ENCODE results near the gene NAGPA.
"Not testable (repeated sequence)": the region's sequence is repeated elsewhere in the genome, so short reads cannot be mapped to it uniquely, and the experiment has no call there.

NAGPA gene

DNA sequence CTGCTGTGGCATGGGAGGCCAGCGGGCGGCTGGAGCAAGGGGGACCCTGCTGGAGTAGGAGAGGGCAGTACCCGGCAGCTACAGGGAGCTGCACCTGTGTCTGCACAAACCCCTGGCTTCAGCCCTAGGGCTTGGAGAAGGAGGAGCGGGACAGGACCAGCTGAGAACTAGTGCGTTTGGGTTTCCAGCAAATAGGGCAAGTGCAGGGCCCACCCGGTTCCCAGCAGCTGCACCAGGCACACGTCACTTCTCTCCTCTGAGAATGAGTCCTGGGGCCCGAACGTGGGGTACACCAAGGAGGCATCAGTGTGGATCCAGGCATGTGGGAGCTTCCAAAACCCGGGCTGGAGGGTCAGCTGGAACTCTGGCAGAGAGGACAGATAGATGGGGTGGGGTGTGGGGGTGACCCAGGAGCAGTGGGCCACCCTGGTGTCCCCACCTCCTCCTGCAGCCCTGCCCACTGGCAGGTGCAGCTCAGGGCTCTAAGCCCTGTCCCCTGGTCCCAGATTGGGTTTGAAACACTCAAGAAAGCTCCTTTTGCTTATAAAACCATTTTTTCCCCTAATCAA is 26.4 kb upstream of the NAGPA start:
- DNase-seq (ENCODE audit: low read depth) = no peak

DNA sequence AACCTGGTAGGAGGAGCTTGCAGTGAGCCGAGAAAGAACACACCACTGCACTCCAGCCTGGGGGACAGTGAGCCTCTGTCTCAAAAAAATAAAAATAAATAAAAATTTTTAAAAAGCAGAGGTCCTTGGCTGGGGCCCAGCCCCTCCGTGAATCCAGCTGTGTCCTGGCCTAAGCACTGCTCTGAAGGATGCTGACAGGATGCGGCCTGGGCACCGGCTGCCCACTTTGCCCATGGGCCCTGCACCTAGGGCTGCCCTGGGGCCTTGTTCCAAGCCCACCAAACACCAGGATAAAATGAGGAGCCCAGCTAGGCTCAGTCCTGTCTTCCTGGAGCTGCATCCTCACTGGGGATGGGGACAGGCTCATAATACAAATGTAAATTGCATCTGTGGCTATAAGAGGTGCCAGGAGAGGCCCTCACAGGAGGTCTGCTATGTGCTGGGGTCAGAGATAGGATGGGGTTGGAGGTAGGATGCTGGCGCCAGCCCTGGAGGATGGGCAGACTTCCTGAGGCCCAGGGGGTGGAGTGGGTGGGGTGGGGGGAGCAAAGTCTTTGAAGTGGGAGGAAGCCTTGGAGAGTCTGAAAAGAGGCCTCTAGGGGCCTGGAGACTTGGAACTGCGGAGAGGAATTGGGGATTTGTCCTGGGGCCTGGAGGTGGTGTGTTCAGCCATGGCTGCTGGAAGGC is 25.8 kb upstream of the NAGPA start:
- no peak for DNase-seq (ENCODE audit: low read depth)

DNA sequence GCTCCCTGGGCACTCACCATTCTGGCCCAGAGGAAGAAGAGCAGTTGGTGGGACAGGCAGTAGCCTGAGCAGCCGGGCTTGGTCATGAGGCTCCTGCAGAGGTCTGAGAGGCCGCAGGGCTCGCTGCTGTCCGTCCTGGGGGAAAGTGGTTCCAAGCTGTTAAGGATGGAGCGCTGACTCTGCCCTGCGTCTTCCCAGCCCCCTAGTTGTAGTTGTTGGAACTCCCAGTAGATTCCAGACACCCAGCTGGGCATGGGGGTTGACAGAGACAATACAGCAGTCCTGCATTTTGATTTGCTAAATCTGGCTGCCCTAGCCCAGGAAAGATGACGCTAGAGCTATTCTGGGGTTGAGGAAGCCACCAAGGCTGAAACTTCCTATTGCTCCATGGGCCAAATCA is 24.7 kb upstream of the NAGPA start:
- no peak for DNase-seq (ENCODE audit: low read depth)

DNA sequence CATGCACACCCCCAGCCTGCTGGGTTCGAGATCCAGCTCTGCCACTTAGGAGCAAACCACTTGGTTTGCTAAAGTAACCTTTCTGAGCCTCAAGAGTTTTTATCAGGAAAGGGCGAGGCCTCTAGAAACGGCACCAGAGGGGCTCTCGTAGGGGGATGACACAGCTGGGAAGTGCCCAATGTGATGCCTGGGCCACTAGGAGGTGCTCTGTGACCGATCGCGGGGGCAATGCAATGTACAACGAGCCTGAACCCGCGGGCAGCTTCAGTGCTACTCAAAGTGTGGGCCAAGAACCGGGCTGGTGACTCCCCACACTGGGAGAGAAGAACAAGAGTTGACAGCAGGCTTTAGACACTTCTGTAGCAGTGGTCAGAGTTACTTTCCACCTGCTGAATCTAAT is 22.6 kb upstream of the NAGPA start:
- no peak for DNase-seq (ENCODE audit: low read depth)

DNA sequence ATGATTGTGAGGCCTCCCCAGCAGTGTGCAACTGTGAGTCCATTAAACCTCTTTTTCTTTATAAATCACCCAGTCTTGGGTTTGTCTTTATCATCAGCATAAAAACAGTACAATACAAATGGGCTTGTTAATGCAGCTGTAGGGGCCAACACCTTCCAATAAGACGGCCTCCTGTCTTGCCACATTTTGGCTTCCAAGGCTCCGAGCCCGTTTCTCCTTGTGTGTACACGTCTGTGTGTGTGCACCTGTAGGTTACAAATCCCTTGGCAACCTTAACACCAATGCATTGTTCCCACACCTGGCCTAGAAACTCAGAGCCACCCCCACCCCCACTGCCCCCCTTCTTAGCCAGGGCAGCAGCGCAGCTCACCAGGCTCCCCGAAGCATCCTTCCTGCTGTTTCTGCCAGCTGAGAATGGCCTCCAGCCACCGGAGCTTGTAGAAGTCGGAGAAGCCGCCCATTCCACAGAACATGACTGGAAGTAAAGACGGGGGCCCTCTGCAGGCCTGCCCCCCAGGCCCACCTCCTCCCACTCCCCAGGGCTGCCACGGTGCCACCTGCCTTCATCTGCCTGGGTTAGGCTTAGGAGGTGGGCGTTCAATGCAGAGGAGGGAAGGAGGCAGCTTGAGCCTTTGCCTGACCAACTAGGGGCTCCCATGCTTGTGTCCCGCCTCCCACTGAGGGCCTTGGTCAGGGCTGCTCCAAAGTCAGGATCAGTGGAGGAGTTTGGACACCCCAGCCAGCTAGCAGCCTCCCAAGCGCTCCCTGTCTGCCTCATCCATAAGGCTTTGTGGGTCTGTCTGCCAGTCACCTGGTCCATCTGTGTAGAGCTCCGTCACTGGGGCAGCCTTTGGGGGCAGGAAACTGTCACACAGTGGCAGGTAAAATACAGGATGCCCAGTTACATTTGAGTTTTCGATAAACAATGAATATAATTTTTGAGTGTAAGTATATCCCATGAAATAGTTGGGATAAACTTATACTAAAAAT is 21.4 kb upstream of the NAGPA start:
- DNase-seq (ENCODE audit: low read depth) = no peak

DNA sequence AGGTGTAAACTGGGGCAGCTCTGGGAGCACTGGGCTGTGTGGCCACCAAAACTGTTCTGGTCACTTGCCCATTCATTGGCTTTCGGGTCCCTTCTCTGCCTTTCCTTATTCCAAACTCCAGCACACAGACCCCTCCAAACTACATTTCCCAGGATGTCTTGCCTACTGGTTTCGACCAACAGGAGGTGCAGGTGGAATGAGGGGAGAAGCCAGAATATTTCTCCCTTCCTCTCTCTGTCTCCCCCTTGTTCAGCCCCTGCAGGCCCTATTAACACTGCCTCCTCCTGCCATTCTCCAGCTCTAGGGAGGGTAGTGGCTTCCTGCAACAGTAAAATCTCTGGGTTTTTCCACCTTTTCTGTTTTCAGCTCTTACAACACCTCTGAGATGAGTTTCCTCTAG is 13.2 kb upstream of the NAGPA start:
- DNase-seq (ENCODE audit: low read depth) = no peak

DNA sequence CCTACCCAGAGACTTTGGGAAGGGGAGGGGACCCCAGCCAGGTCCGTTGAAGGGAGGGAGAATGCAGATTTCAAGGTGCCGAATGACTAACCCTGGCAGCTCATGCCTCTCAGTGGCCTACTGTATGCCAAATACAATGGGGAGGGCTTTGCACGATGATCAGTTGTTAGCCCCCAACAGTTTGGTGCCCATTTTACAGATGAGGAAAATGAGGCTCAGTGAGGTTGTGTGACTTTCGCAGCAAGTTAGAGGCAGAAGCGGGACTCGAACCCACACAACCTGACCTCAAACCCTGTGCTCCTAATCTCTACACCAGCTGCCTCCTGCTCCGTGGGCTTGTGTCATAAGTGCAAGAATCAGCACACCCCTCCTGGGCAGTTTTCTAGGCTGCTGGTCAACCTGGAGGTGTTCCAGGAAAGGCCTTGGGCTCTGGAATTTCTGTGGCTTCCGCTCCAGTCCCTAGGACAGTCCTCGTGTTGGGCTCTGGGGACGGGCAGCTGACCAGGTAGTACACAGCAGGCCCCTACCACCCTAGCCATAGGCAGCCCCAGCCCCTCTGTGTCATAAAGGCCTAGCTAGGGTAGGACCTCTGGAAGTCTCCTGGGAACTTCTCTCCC is 11.9 kb upstream of the NAGPA start:
- no peak for DNase-seq (ENCODE audit: low read depth)

DNA sequence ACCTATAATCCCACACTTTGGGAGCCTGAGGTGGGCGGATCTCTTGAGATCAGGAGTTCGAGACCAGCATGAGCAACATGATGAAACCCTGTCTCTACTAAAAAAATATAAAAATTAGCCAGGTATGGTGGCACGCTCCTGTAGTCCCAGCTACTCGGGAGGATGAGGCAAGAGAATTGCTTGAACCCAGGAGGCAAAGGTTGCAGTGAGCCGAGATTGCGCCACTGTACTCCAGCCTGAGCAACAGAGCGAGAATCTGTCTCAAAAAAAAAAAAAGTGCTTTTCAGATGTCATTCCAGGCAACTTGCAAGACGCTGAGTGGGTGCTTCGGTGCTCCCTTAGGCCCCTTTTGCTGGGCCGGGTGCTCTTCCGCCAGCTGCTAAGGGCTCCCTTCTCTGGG is 10.8 kb upstream of the NAGPA start:
- not testable (repeated sequence) for DNase-seq (ENCODE audit: low read depth)

DNA sequence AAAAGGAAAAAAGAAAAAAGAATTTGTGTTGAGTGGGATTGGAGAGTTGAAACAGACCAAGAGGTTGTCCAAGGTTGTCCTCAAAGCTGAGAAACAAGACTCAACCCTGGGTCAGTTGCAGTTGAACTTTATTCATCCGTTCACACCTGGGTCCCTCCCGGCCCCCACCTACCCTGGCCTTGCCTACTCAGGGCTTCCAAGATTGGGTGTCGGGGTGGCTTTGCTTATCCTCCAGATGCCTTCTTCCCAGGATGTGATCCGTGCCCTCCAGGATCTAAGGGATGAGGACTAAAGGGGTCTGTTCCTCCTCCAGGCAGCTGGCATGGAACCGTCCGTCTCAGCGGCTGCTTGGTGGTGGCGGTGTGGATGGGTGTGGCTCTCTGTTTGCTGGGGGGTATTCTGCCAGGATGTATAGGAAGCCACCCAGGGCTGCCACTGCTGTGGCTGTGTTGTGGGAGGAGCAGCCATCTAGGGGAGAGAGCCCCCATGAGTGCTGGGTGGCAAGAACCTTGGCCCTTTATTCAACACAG is 10.3 kb upstream of the NAGPA start:
- no peak for DNase-seq (ENCODE audit: low read depth)

DNA sequence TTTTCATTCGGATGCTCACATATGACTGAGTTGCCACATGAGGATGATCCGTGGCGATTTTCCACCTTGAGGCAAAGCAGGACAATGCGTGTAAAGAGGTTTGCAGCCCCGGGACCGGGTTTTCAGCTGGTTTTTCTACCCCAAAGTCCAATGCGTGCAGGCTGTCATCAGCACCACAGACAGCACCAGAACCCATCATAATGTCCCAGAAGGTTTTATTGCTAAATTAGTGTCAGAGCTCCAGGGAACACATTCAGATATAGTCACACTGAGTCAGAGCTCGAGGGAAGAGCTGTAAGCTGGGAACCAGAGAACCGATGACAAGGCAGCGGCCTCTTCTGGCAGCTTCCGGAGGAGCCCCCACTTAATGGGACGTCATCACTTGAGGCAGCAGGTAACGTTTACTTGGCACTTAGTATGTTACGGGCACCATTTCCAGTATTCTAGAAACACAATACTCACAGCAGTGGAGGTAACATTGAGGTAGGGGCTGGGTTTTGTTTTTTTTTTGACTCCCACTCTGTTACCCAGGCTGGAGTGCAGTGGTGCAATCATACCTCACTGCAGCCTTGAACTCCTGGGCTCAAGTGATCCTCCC is 8.9 kb upstream of the NAGPA start:
- DNase-seq (ENCODE audit: low read depth) = no peak

DNA sequence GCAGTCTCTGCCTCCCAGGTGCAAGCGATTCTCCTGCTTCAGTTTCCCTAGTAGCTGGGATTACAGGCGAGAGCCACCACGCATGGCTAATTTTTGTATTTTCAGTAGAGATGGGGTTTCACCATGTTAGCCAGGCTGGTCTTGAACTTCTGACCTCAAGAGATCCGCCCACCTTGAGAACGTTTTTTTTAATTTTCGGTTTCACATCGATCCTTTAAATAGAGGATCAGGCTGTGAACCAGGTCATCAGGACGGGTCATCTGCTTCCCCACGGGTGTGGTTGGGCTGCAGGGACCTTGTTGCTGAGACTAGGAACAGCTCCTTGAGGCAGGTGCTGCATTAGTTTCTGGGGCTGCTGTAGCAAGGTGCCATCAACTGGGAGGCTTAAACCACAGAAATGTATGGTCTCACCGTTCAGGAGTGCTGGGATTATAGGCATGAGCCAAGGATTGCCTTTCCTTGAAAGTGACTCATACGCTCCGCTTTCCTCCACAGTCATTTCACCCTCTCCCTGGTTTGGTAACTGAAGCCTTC is 7.9 kb upstream of the NAGPA start:
- DNase-seq (ENCODE audit: low read depth) = peak; percentile 60

DNA sequence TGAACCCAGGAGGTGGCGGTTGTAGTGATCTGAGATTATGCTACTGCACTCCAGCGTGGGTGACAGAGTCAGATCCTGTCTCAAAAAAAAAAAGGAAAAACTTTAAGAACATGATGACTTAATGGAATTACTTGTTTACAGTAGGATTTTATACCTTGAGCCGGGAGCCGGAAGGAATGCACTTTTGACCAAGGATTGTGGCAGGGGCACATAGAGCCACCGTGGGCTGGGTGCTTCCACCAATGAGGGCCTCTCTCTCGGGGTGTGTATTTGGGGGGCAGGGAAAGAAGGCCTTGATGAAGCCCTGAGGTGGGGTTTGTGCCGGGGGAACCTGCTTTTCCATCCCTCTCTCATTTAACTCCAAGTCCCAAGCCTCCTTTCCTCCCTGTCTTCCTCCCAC is 6.7 kb upstream of the NAGPA start:
- no peak for DNase-seq (ENCODE audit: low read depth)

DNA sequence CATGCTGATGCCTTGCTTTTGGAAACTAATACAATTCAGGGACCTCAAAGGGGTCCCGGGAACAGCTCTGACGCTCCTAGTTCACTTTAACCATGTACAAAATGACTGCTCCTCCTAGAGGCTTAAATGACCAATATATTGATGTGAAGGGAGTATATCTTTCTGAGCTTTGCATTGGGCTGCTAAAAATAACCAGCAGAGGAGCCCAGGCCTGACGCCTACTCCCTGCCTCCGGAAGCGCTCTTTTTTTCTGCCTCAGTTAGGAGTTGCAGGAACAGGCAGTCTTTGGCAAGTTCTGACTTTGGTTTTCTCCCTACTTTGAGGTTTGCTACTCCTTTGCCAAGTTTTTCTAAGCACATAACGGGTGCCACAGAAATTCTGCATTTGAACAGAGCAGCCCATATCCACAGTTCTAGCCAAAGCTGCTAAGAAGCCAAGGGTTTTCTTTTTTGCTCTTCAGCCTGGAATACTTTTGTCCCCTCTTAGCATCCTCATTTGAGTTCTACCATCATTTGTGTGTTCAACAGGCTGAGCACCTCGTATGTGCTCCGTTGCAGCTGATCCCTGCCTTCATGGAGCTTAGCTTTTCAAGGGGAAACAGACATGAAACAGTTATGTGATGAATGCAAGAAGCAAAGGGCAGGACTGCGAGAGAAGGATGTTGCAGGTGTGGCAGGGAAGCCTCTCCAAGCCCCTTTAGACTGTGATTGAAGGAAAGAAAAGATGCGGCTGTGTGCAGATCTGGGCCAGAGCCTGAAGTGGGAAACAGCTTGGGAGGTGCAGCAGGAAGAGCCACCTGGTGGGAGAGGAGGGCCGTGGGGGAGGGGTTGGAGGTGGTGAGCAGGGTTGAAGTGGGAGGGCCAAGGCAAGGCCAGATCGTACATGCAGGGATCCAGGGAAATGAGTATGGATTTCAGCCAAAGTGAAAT is 2.8 kb upstream of the NAGPA start:
- DNase-seq (ENCODE audit: low read depth) = no peak

DNA sequence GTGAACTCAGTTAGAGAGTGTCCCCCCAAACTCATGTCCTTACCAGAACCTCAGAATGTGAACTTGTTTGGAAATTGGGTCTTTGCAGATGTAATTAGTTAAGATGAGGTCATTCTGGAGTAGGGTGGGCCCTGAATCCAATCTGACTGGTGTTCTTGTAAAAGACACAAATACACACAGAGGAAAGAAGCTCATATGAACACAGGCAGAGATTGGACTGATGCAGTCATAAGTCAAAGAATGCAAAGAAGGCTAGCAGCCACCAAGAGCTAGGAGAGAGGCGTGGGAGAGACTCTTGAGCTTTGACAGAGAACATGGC is 2.1 kb upstream of the NAGPA start:
- DNase-seq (ENCODE audit: low read depth) = no peak

DNA sequence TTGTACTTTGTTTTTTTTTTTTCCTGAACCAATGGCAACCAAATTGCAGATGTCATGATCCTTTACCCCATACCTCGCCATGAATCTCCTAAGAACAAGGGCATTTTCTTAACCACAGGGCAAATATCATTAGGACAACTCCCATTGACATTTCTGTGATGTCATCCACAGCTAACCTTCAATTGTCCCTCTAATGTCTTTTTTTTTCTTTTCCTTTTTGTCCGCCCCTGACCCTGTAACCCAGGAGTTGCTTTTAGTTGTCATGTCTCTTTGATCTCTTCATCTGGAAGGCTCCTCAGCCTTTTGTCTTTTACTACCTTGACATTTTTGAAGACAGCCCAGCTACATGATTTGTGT is 410 bp upstream of the NAGPA start:
- no peak for DNase-seq (ENCODE audit: low read depth)

DNA sequence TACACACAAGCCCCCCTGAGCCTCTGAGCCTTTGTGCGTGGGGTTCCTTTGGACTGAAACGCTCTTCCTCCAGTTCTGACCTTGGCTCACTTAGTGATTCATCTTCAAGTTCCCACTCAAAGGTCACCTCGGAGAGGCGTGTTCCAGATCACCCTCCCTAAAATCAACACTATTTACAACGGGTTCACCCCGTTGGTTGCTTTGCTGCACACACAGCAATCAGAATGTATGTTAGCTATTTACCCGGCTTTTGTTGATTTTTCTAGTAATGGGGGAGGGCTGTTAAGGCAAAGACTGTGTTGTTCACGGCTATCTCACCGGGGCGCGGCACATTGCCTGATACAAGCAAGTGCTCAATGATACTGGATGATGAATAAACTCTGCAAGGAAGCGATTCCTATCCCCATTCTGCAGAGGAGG is 977 bp downstream of the NAGPA start:
- no peak for DNase-seq (ENCODE audit: low read depth)

DNA sequence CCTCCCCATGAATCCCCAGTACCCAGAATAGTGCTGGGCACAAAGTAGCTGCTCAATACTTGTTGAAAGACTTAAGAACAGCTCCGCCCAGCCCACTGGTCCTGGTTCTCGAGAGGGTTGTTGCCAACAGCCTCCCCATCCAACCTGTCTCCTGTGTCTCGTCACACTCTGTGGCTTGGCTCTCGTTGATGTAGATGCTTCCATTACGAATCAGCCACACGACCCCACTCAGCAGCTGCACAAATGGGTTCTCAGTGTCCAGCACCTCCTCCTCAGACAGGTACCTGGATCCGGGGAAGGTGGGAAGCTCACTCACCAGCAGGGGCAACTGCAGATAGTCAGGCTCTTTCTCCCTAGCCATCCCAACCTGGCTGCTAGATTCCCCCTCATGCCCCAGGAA is 2.1 kb downstream of the NAGPA start:
- no peak for DNase-seq (ENCODE audit: low read depth)

DNA sequence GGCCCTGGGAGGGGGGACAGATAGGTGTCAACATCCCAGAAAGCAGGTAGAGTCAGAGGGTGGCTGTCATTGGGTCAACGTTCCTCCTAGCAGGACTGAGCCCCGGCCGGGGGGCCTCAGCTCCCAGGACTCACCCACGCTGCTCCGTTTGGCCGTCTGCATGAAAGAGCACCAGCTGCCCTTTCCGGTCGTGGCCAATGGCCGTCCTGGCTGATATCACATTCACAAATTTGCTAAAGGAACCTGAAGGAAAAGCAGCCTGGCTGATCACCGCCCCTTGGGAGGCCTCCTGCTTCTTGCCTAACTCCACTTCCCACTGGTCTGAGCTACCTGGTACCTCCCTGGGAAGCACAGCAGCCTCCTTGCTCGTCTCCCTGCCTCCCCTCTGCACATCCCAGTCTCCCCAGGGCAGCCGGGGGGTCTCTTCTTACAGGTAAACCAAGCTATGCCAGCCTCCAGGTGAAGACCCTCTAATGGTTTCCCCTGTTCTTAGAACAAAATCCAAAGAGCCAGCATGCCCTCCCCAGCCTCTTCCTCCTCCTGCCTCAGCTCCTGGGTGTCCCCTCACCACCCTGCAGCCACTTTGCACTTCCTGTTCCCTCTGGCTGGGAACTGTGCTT is 3.4 kb downstream of the NAGPA start:
- DNase-seq (ENCODE audit: low read depth) = no peak

DNA sequence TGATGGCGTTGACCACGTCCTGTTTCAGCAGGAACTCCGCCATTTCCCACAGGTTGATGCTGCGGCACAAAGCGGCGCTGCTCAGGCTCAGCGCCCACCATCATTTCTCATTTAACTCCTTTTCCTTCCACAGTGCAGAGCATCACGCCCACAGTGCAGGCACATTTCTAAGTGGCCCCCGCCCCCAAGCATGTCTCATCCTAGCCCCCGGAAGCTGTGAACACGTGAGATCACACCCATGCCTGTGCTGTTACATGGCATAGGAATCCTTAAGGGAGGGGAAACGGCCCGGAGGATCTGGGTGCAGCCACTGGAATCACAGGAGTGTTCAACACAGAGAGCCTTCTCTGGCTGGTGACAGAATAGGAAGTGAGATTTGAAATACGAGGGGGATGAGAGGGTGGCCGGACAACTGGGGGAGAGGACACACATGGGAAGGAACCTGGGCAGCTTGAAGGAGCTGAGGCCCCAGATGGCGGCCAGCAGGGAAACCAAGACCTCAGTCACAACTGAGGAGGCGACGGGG is 4.7 kb downstream of the NAGPA start:
- no peak for DNase-seq (ENCODE audit: low read depth)

DNA sequence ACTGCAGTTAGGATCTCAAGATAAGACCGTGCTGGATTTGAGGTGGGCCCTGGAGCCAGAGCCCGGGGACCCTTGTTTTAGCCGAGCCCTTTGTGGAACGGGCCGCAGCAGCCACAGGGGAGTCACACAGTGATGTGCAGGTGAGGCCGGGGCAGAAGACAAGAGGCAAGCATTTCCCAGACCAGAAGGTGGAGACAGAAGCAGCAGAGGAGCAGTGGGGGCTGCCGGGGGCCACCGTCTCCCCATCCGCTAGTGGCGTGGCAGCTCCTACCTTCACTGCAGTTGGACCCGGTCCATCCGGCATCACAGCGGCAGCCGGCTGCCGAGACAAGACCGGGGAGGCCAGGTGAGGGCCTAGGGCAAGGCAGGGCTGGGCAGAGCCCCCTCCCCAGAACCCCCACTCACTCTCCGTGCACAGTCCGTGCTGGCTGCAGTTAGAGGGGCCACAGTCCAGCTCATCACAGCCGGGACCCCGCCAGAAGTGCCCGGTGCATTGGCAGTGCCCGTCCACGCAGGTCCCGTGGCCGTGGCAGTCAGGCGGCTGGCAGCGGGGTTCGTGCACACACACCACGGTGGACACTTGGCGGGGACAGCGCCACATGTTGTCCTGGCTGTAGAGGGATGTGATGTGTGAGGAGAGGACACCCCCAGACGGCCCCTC is 6.0 kb downstream of the NAGPA start:
- no peak for DNase-seq (ENCODE audit: low read depth)

Data from non-pigmented ciliary epithelial cell (primary cell).